C4-2B (cell line): ENCODE data around the gene GPX4.

Experiments
- H3K27ac ChIP-seq: fragments of 450-650 bp; 2 replicates; pipeline ENCODE4 v1.5.1; 2017
- ZFX ChIP-seq: fragments of 450-650 bp; IDR thresholded peaks from 2 replicates; pipeline ENCODE4 v1.6.1; 2017
- TF ChIP-seq, protein P1 (sequence below): fragments of 450-650 bp; conservative IDR thresholded peaks from 2 replicates; pipeline ENCODE4 v1.5.1; 2017; ENCODE audit warnings: mild to moderate bottlenecking

The GPX4 gene

DNA sequence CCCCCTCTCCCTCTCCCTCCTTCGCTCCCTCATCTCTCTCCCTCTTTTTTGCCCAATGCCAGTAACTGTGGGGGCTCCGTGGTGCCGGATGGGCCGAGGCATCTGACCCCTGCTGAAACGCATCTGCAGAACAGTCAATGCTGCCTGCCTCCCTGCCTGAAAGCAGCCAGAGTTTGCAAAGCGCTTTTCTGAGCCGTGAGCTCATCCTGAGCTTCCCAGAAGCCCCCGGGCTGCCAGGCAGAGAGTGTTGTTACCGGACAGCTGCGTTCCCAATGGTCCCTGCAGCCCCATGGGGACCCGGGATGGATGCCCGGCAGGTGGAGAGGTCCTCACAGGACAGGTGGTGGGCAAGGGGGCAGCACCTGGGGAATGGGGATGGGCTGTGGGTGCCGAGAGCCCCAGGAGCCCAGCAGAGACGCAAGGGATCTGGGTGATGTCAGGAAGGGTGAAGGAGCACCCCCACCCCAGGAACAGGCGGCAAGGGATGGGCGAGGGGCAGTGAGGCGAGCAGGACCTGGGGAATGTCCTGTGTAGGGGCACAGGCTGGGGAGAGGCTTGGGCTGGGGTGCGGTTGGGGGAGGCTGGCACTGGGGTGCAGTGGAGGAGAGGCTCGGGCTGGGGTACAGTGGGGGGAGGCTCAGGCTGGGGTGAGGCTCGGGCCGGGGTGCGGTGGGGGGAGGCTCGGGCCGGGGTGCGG, 33.0 kb downstream of the GPX4 start:
- TF ChIP-seq, protein P1, sequence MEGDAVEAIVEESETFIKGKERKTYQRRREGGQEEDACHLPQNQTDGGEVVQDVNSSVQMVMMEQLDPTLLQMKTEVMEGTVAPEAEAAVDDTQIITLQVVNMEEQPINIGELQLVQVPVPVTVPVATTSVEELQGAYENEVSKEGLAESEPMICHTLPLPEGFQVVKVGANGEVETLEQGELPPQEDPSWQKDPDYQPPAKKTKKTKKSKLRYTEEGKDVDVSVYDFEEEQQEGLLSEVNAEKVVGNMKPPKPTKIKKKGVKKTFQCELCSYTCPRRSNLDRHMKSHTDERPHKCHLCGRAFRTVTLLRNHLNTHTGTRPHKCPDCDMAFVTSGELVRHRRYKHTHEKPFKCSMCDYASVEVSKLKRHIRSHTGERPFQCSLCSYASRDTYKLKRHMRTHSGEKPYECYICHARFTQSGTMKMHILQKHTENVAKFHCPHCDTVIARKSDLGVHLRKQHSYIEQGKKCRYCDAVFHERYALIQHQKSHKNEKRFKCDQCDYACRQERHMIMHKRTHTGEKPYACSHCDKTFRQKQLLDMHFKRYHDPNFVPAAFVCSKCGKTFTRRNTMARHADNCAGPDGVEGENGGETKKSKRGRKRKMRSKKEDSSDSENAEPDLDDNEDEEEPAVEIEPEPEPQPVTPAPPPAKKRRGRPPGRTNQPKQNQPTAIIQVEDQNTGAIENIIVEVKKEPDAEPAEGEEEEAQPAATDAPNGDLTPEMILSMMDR, result no peak
- no peak for TF ChIP-seq ZFX
- H3K27ac ChIP-seq, result no peak overlapping the region

DNA sequence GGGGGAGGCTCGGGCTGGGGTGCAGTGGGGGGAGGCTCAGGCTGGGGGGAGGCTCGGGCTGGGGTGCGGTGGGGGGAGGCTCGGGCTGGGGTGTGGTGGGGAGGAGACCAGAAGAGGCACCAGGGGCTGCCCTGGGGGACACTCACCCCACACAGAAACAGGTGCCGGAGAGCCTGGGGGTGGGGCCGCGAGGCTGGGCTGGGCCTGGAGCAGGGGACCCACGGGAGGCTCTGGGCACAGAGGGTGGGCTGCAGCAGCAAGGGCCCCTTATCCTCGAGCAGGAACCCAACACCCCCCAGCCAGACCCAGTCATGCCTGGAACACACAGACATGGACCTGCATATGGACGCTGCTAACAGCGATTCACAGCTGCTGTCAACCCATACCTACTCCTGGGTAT, 34.3 kb downstream of the GPX4 start:
- no peak overlapping the region for H3K27ac ChIP-seq
- TF ChIP-seq, protein P1, result no peak
- no peak for TF ChIP-seq ZFX

DNA sequence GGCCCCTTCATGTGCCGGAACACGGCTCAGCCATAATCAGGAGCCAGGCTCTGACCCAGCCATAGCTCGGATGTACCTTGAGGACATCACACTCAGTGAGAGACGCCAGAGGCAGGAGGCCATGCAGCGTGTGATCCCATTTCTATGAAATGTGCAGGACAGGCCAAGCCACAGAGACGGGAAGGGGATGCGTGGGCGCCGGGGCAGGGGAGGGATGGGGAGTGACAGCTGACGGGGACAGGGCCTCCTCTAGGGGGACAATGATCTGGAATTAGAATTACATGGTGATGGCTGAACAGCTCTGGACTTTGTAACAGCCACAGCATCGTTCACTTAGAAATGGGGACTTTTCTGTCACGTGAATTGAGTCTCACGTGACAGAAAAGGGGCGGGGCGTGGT, 35.3 kb downstream of the GPX4 start:
- H3K27ac ChIP-seq, result no peak overlapping the region
- TF ChIP-seq, protein P1, result no peak
- no peak for TF ChIP-seq ZFX

DNA sequence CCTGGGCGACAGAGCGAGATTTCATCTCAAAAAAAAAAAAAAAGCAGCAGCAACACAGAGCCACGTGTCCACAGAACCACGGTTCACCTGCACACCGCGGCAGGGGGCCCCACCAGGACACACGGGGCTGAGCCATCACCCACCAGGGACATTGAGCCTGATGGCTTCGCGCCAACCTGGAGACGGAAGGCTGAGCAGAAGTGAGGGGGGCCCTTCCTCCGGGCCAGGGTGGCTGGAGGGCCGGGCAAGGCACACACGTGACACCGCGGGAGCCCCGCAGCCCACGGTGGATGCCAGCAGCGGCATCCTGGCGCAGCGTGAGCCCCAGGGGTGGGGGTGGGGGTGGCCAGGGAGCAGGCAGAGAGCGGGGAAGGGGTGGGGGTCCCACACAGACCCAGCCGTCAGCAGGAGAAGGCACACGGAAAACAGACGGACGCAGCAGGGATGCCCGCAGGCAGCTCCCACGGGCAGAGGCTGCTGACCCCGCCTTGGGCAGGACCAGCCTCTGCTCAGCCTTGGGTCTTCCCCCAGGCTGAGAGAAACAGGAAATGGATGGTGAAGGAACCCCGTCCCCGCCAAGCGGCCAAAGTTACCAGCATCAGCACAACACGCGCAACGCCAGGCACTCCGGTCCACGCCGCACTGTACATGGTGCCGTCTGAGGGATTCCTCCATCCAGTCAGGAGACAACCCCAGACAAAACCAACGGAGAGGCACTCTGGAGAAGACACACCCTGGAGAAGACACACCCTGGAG, 36.7 kb downstream of the GPX4 start:
- TF ChIP-seq, protein P1, result no peak
- no peak for TF ChIP-seq ZFX
- H3K27ac ChIP-seq, result no peak overlapping the region

DNA sequence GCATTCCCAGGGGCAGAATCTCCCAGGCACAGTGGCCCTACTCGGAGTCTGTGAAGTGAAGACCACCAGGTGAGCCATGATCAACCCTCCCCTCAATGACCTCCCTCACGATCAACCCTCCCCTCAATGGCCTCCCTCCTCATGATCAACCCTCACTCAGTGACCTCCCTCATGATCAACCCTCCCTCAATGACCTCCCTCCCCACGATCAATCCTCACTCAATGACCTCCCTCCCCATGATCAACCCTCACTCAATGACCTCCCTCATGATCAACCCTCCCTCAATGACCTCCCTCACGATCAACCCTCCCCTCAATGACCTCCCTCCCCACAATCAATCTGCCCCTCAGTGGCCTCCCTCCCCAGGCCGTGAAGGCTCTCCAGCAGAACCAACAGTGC, 38.1 kb downstream of the GPX4 start:
- no peak overlapping the region for H3K27ac ChIP-seq
- TF ChIP-seq ZFX, result no peak
- TF ChIP-seq, protein P1, result no peak

DNA sequence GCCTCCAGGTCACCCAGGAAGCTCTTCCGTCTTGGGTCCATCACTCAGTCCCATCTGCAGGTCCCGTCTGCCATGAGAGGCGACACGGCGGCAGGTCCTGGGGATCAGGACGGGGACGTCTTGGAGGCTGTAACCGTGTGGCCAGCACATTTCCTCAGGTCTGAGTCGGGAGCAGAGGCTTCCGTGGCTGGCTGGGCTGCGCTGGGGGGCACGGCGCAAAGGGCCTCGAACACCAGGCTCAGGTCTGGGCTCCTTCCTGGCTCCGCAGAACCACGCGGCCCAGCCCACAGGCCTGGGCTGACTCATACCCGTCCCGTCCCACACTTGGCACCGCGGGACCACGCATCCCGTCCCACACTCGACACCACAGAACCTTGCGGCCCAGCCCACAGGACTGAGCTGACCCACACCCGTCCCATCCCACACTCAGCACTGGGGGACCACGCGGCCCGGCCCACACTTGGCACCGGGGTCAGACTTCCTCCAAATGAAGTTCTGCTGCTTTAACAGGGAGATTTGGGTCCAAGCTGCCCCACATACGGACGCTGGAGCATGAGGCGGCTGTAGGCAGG, 40.1 kb downstream of the GPX4 start:
- H3K27ac ChIP-seq, result no peak overlapping the region
- no peak for TF ChIP-seq ZFX
- TF ChIP-seq, protein P1, result no peak

DNA sequence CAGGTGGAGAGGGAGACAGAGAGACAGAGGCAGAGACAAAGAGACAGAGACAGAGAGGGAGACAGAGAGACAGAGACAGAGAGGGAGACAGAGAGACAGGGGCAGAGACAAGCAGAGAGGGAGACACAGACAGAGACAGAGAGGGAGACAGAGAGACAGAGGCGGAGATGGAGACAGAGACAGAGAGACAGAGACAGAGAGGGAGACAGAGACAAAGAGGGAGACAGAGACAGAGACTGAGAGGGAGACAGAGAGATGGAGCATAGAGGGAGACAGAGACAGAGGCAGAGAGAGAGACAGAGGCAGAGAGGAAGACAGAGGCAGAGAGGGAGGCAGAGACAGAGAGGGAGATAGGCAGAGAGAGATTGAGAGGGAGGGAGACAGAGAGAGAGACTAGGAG, 40.9 kb downstream of the GPX4 start:
- no peak overlapping the region for H3K27ac ChIP-seq
- TF ChIP-seq ZFX, result no peak
- TF ChIP-seq, protein P1, result no peak
